ENCODE data around the gene CCDC197.

Gene CCDC197

DNA sequence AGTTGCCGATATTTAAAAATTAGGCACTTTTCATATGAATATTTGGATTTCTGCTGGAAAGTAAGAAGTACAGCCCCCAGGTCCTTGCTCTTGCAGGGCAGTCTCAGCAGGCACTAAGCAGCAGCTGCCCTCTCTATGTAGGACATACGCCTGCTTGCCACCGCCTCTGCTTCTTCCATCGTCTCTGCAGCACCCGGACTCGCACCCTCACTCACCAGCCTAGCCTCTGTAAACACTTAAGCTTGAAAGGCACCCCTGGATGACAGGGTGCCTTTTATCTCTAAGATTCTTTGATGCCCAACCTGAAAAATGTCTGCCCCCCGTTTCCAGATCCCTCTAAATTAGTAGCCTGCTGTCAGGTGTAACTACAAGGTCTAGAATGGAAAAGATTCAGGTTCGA lies 48.0 kb downstream of the CCDC197 start:
- no peak for DNase-seq

- no peak for DNase-seq
These were observed 48.7 kb downstream of the CCDC197 start for GRCh38 chr14:94045563-94046345.

- no peak for DNase-seq
These were observed 49.7 kb downstream of the CCDC197 start for GRCh38 chr14:94046696-94047250.

DNA sequence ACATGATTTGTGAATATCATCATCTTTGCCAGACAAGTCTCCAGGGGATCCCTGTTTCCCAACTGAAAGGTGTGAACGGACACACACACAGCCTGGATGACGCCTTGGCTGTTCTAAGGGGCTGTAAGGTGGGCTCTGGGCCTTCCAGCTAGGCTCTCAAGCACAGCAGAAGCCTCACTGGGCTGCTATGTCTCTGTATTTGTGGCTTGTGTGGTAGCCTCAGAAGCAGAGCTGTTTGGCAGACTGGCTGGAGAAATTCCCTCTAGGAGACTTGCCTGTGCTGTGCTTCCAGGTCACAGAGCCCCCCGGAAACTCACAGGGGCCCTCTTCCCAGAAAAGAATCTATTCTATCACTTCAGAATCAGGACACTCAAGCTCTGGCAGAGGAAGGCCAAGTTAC lies 50.5 kb downstream of the CCDC197 start:
- DNase-seq = no peak

- DNase-seq = peak; percentile 97
These were observed 51.9 kb downstream of the CCDC197 start for GRCh38 chr14:94048691-94049624.

DNA sequence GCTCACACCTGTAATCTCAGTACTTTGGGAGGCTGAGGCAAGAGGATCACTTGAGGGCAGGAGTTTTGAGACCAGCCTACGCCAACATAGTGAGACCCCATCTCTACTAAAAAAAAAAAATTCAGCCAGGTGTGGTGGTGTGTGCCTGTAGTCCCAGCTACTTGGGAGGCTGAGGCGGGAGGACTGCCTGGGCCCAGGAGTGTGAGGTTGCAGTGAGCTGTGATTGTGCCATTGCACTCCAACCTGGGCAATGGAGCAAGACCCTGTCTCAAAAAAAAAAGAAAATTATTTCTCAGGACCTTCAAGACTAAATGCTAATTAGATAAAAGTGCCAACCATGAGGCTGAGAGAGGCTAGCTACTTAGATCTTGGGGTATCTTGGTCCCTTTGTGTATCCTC lies 52.5 kb downstream of the CCDC197 start:
- no peak for DNase-seq

GRCh38 chr14:94050231-94050880 lies 53.3 kb downstream of the CCDC197 start:
- DNase-seq = no peak

DNA sequence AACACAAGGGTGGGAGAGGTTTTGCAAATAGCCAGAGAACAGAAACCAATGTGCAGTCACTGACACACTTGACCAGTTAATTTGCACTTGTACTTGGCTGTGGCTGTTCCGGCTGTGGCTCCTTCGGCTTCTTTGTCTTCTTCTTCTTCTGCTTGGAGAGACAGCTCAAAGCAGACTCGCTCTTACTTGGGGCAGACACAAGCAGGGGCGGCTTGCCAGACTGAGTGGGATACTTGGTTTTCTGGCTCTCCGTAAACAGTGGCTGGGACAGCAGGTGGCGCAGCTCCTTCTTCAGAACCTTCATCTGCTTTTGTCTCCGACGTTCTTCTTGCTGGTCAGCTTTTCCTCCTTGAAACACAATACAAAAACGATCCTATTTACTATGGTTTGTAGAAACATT lies 54.0 kb downstream of the CCDC197 start:
- DNase-seq = peak; percentile 27

DNA sequence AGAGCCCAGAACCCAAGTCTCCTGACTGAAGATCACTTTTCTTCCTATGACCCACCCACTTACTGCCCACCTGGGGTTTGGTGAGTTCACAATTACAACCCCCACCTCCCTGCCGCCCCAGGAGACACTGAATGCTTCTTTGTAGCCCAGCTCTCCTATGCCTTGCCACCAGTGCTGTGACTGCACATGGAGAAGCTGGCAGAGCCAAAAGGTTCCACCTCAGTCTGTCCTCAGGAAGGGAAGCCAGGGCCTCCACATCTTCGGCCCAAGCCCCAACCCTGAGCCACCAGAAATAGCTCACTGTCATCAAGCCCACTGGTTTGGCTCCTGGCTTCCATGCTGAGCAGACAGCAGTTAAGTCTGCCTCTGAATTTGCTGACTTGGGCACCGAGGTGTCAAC lies 54.7 kb downstream of the CCDC197 start:
- DNase-seq = no peak

DNA sequence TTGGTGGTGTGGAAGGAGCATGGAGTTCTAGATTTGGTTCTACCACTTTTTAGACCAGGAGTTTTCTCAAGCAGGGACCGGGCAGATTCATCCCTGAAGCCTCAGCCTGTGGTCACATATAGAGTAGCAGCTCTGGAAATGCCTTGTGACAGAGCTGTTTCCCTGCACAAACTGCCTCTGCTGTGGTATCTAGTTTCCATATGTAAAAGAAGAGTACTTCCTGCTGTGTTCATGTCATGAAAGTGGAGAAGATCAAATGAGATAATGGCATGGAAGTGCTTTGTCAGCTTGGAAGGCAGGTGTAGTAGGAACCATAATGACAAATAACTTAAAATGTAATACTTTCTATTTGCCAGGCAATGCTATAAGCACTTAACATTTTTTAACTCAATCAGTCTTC lies 55.1 kb downstream of the CCDC197 start:
- DNase-seq = no peak

- DNase-seq = no peak
These were observed 55.6 kb downstream of the CCDC197 start for GRCh38 chr14:94052662-94053061.

- no peak for DNase-seq
These were observed 57.3 kb downstream of the CCDC197 start for GRCh38 chr14:94054401-94054800.

- DNase-seq = no peak
These were observed 57.8 kb downstream of the CCDC197 start for GRCh38 chr14:94054936-94055335.

DNA sequence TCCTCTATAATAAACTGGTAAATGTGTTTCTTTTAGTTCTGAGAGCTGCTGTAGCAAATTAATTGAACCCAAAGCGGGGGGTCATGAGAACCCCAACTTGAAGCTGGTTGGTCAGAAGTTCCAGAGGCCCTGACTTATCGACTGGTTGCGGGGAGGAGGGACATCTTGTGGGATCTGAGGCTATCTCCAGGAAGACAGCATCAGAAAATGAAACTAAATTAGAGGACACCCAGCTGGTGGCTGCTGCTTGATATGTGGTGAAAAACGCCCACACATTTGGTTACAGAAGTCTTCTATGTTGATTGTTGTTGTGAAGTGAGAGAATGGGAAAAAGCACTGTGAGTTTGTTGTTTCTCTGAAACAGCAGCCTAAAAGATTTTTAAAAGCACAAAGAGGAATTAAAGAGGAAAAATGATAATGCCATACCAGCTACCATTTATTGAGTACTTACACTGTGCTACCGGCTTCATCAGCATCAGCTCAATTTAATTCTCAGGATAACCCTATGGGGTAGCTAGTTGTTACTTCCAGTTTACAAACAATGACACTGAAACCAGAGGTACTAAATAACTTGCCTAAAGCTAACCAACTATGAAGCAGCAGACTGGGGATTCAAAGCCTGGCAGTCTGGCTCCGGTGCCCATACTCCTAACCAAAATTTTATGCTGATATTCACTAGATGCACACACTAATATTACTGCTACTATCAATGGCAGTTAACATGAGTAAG lies 59.6 kb downstream of the CCDC197 start:
- no peak for DNase-seq

DNA sequence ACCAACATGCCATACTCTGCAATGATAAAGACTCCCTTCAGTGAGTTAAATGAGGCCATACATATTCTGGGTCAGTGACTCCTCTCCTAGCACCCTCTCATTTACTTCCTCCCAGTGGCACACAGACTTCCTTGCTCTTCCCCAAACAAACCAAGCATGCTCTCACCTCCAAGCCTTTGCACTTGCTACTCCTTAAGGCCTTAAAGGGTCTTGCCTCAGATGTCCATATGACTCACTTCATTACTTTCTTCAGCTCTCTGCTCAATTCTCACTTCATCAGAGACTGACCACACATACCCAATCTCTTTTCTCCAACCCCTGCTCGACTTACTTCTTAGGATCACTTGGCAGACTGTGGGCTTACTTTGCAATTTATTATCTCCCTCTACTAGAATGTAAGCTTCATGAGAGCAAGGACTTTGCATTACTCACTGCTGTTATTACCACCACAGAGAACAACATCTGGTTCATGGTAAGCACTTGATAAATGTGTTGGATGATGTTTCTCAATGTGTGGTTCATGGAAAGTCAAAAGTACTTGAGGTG lies 61.1 kb downstream of the CCDC197 start:
- no peak for DNase-seq

Measured in NCI-H82 (cell line).